Retinal pigment epithelial cell (primary cell): Measurements from ENCODE around the gene ARSB.
A peak's percentile ranks its signal among the peaks of the same experiment; 100 is the strongest.
"Not testable (repeated sequence)": the region's sequence is repeated elsewhere in the genome, so short reads cannot be mapped to it uniquely, and the experiment has no call there.

Source experiments
- DNase-seq: peaks from one replicate; pipeline ENCODE4 v3.0.0-alpha.2; 2010; ENCODE audit warnings: low read depth
- H3K4me3 ChIP-seq: 2 replicates; pipeline ENCODE4 v1.5.1; 2011; ENCODE audit warnings: mild to moderate bottlenecking, low read length, control low read depth, moderate library complexity
- CTCF ChIP-seq: conservative IDR thresholded peaks from 2 replicates; pipeline ENCODE4 v1.5.1; 2011; ENCODE audit warnings: low read depth, low read length, control low read depth, inconsistent platforms

The ARSB gene

GRCh38 chr5:78983601-78984438 lies 1.3 kb downstream of the ARSB start:
- TF ChIP-seq CTCF = no peak
- peak overlapping the region; percentile 70 for H3K4me3 ChIP-seq
- DNase-seq = no peak

GRCh38 chr5:78983194-78983593 lies 1.9 kb downstream of the ARSB start:
- not testable (repeated sequence) for H3K4me3 ChIP-seq, DNase-seq

GRCh38 chr5:78979909-78980308 lies 5.2 kb downstream of the ARSB start:
- TF ChIP-seq CTCF = no peak
- H3K4me3 ChIP-seq = no peak overlapping the region
- no peak for DNase-seq

- no peak for DNase-seq
- TF ChIP-seq CTCF = no peak
- no peak overlapping the region for H3K4me3 ChIP-seq
Measured at GRCh38 chr5:78979117-78979742, 5.9 kb downstream of the ARSB start.

- DNase-seq = no peak
- no peak overlapping the region for H3K4me3 ChIP-seq
- no peak for TF ChIP-seq CTCF
Measured at GRCh38 chr5:78975035-78975434, 10.1 kb downstream of the ARSB start.

GRCh38 chr5:78974601-78975000 lies 10.5 kb downstream of the ARSB start:
- TF ChIP-seq CTCF = no peak
- no peak overlapping the region for H3K4me3 ChIP-seq
- DNase-seq = no peak

- DNase-seq = no peak
- TF ChIP-seq CTCF = no peak
- no peak overlapping the region for H3K4me3 ChIP-seq
Measured at GRCh38 chr5:78974011-78974410, 11.1 kb downstream of the ARSB start.
